GM21717 (cell line): ENCODE measurements around the gene ATXN1.

Source experiments
- ATAC-seq: cut with Tn5 transposase; IDR thresholded peaks from one replicate; pipeline ENCODE4 v1.9.1; 2021; ENCODE audit warnings: mild to moderate bottlenecking, moderate library complexity; ENCODE audit not compliant: unreplicated experiment

ATXN1 gene

DNA sequence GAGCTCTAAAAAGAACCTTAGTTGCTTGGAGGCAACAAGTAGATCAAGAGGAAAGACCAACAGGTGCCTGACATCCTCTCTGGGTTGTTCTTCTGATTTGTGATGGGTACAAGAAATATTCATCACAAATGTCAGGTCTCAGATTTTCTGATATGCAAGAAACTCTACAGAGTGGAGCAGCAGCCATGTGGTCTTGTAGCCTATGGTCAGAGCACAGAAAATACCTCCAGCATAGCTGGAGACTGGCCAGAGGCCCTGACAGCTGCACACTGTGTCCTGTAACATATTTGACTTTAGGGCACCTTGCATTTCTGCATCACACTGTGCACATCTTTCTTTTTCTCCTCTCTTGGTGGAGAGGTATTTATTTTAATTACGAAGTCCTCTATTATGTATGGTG lies 406.6 kb downstream of the ATXN1 start:
- no peak for ATAC-seq

DNA sequence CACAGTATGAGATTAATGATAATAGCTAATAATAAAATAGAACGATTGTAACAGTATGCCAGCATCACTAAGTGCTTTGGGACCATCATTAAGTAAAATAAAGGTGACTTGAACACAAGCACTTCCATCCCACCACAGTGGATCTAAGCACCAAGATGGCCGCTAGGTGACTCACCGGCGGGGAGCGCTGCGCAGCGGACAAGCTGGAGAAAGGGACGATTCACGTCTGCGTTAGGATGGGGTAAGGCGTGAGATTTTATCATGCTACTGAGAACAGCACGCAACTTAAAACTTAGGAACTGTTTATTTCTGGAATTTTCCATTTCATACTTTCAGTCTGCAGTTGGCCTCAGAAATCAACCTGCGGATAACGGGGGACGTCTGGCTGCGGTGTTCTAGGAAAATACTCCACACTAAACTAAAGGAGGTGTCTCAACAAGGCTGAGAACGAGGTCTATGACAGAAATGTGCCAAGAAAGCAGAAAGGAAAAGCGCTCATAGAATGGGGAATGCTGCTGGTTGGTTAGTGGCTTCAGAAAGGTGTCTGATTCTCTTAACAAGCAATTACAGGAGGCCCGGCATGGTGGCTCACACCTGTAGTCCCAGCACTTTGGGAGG lies 408.3 kb downstream of the ATXN1 start:
- ATAC-seq = no peak

DNA sequence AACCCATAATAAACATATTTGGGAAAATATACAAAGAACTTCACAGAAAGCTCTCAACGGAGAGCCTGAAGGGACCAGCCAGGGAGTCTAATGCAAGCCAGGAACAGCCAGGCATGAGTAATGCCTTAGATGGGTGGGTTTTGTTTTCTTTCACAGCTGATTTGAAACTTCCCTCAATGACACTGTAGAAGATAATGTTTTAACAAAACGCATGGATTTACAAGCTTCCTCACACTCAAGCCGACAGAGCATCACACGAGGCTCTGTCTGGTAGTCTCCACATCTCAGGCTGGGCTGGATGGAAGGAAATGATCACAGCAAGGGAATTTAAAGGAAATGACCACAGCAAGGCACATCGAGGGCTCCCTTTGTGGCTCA lies 409.0 kb downstream of the ATXN1 start:
- no peak for ATAC-seq

DNA sequence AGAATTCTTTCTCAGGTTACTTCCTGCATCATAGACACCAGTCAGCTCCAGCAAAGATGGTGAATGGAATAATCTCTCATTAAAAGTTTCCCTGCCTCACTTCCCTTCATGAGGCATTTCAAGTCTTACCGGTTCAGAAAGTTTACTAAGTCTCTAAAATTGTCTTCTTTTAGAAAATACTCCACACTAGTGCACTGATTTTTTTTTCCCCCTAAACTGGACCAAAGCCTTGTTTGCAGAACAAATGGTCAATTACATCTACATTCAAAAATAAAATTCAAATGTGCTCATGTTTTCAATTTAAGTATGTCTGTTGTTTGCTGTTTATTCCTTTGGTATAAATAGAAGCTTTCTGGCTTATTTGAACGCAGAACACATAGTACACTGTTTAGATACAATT lies 411.7 kb downstream of the ATXN1 start:
- ATAC-seq = no peak

DNA sequence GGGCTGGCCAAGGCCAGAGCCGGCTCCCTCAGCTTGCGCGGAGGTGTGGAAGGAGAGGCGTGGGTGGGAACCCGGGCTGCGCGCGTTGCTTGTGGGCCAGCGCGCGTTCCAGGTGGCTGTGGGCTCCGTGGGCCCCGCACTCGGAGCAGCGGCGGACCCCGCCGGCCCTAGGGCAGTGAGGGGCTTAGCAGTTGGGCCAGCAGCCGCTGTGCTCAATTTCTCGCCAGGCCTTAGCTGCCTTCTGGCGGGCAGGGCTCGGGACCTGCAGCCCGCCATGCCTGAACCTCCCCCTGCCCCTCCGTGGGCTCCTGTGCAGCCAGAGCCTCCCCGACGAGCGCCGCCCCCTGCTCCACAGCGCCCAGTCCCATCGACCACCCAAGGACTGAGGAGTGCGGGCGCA lies 414.4 kb downstream of the ATXN1 start:
- no peak for ATAC-seq

DNA sequence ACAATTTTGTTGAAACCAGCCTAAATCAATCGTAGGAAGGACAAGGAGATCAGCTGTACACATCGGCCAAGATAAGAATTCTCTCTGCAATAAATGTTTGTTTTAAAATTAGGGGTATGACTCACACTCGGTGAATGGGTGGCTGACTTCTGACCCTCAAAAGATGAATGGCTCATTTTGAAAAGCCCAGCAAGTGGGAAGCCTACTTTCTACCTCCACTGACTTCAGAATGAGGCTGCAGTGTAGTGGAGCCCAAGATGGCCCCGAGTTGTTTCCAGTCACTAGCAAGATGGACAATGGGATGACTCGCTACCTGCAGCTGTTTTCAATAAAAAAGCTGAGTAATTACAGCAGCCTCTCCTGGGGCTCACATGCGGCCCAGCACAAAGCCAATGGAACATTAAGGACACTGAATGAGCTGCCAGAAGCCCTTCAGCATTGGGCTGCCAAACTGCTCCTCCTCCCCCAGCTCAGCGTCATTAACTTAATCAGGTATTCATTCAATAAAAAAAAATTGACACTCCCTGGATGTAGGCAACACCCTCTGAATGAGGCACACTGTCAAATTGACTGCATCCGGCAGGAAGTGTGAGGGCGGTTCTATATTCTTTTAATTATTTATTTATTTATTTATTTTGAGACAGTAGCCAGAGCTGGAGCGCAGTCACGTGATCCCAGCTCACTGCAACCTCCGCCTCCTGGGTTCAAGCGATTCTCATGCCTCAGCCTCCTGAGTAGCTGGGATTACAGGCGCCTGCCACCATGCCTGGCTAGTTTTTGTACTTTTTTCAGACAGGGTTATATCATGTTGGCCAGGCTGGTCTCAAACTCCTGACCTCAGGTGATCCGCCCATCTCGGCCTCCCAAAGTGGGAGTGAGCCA lies 415.6 kb downstream of the ATXN1 start:
- no peak for ATAC-seq

DNA sequence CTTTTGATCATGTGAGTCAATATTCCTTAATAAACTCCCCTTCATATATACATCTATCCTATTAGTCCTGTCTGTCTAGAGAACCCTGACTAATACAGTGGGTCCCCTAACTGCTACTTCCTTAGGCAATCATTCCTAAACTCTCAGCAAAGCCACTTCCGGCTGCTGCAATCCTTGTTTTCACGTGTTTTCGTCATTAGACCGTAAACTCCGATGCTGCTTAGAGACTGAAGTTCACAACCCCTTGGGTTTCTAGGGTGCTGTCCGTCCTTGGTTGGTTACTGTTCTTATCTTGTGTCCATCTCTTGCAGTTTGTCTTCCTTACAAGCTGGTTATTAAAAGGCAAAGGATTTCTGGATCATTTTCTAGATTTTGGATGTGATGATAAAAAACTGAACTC lies 416.5 kb downstream of the ATXN1 start:
- ATAC-seq = no peak

DNA sequence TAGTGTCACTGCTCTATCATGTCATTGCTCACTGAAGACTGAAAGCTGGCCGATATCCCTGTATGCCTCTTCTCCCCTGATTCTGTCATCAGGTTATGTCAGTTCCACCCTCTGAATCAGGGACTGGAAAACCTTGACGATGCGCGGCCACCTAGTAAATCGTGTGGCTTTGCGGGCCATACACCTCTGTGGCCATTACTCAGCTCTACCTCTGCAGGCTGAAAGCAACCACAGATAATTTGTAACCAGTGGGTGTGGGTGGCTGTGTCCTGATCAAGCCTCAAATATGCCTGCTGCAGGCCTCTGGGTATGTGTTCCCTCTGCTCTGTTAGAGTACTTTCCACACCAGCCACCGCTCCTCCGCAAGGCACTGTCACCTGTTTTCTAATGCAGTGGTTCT lies 417.7 kb downstream of the ATXN1 start:
- ATAC-seq = no peak

DNA sequence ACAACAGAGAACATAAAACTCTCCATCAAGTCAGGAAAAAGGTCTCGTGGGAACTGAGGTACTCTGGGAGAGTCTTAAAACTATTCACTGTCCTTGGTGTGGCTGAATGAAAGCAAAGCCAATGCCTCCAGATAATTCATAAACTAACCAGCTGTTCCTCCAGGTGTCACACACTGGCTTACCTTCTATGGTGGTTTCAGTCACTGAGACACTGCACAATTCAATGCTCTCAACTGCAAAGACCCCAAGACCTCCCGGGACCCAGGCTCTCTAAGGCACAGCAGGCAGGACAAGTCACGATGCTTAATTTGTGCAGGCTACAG lies 422.0 kb downstream of the ATXN1 start:
- no peak for ATAC-seq

DNA sequence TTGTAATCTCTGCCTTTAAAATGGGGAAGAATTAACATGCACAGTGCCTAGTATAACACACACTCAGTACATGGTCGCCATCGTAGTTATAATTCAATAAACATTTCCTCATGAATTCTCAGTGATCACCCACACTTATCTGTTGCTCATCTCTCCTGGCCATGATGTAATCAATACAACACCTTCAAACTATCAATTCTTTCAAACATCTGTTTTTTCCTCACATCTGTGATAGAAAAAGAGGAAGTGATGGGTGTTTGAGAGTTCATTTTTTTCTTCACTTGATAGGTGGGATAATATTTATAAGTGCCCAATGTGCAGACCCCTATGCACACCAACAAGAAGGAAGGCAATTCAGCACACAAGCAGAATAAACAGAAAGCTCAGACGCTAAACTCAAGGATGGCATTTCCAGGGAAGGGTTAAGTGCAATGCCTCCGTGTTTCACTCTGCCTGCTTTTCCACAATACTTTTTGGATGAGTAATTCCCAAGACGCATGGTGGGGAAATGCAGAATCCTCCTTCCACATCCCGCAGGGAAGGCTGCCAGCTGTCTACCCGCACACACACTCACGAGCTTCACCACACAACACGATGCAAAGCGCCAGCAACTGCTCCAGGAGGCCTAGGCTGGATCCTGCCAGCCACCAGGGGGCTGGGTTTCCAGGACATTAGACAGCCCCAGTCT lies 422.5 kb downstream of the ATXN1 start:
- ATAC-seq = no peak

DNA sequence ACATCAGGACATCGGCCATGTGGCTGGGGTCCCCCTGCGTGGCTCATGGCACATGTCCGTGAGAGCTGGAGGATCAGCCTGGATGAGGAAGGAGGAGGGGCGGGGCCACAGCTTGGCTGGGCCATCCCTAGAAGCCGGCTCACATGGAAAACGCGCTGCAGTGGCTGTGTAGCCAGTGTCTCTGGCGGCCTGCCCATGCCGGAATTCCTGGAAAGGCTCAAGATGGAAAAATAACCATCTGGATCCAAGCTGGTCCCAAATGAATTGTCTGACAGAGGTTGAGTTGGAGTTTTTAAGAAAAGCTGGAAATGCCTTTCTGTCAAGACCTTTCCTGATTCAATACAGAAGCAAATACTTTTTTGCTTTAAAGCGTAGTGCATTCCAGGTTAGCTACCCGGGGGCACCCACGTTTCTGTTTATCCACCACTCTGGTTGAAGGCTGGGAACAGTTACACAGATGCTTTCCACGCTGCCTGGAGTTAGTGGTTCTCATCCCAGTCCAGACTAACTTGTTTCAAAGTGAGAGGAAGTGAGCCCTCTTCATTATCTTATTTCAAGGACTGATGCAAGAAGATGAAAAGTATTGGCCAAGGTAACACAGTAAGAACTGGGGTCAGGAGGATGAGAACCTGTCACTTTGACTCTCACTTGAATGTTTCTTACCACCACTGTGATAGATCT lies 423.8 kb downstream of the ATXN1 start:
- ATAC-seq = no peak

DNA sequence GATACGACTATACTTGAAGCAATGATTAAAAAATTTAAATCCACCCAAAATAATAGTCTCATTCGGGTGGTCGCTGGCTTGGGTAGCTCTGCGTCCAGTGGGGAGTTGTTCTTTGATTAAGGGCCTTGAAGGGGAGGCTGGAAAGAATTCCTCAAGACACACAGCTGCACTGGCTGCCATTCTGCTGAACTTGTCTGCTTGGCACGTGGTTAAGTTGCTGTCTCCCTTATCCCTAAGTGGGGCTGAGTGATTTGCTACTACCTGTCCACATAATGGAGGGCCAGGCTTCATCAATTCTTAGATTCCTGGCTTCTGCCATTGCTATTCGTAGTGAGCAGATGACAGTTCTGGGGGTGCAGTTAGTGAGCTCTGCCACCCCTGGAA lies 424.4 kb downstream of the ATXN1 start:
- ATAC-seq = no peak

DNA sequence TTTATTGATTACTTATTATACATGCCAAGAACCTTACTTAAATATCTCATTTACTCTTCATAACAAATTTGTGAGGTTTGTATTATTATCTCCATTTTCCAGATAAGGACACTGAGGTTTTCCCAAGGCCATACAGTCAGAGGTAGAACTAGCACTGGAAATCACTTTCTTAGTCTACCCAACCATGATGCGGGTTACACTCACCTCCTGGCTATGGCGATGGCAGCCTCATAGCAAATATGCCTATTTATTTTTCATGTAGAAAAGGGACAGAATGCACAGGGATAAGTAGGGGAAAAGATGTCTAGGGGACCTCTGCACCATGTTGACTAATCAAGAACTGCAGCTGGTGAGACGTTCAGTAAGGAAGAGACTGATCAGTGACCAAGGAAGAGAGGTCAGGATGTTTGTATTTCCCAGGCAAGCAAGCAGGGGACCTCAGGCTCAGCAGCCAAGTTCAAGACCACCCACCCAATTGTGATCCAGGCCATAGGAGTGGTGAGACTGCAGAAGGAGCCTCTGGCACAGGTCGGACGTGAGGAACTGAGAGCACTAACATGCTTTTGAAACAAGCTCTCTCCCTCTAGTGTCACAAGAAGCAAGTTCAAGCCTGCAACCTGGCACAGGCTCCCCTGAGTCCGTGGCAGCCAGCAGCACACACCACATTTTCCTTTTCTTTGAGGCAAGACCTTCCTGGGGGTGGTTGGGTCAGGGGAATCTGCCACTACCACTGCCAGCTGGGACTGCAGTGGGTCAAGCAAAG lies 425.0 kb downstream of the ATXN1 start:
- ATAC-seq = no peak

DNA sequence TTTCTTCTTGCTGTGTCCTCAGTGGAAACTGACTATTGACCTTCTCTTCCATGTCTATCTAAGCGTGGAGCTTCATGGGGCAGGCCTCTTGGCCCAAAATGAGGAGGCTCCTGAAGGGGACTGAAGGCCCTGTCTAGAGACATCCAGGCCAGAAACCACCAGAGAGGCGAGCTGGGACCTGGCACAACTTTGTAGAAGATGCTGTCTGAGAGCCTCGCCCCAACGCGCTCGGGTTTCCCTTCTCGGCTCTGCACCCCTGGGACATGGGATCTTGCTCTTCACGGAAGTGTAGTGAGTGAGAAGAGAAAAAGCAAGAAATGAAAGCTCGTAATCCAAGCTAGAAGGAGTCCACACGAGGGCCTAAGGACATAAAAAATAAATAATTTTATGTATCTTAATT lies 426.1 kb downstream of the ATXN1 start:
- no peak for ATAC-seq

DNA sequence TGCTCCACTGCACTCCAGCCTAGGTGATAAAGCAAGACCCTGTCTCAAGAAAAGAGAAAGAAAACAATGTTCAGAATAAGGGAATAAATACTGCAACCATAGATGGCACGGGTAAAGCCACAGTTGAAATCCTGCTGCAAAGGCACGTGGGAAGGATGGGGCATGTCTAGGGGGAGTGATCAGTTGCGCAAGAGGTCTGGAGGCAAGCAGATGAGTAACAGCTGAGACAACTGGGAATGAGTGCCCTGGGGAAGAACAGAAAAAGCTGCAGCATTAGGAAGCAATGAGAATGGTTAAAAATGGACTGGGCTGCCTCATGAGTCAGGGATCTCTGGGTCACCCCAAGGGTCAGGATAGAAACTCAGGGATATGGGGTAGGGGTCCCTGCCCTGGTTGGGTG lies 426.6 kb downstream of the ATXN1 start:
- no peak for ATAC-seq

DNA sequence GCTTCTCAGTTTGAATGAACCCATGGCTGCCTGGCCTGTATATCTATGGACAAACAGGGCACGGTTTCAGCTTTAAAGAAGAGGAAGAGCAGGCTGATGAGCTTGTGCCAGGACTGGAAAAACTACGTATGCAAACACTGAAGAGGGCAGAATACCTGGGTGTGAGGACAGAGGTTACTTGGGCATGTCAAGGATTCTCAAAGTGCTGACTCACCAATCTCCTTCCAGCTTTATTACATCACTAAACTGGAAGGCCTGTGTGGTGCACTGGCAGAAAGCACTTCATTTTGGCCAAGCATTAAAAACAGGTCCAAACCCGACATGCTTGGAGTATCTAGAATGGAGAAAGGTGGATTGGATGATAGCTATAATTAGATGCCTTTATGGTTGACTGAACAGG lies 427.7 kb downstream of the ATXN1 start:
- no peak for ATAC-seq

DNA sequence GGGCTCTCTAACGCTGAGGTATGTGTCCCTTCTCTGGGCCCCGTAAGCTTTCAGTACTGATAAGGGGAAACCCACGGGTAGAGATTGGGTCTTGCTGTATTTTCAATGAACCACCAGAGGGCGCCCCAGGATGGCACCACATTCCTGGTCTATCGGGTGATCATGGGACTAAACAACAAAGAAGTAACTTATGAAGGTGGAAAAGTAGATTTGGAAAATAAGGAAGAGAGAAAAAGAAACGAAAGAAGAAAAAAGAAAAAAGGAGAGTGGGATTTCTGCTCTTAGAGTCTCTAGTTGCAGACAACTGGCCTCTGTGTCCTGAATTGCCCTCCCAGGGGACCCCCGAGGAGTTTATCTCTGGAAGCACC lies 429.1 kb downstream of the ATXN1 start:
- ATAC-seq = peak; percentile 85

DNA sequence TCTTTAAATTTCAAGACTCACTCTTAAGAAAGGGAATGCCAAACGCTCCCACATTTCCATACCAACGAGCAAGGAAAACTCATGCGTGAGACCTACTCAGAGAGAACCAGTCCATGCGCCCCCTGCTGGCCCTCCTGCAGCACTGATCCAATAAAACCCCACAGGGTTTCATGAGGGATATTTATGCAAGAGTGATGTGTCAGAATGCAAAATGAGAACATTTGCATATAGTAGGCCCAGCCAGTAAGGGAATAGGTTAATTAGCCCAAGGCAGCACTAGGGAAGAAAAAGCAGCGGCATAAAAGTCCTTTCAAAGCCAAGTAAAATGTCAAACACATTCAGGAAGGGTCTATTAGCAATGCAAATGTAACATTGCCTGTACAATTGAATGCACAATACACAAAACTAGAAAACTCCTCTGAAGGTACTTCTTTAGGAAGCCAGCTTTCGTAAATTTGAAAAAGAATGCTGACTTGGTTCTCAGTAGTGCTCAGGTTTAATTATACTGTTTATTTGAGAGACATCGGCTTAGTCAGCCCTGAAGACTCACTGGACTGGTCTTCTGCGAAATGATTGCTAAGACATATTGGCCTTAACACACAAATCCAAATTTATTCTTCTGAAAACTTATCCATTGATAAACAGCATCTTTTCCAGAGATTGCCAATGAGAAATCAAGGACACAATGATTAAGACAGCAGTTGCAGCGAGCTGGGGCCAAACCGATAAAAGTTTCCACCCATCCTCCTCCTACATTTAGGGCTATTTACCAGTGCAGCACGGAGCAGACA lies 429.7 kb downstream of the ATXN1 start:
- ATAC-seq = peak; percentile 52

DNA sequence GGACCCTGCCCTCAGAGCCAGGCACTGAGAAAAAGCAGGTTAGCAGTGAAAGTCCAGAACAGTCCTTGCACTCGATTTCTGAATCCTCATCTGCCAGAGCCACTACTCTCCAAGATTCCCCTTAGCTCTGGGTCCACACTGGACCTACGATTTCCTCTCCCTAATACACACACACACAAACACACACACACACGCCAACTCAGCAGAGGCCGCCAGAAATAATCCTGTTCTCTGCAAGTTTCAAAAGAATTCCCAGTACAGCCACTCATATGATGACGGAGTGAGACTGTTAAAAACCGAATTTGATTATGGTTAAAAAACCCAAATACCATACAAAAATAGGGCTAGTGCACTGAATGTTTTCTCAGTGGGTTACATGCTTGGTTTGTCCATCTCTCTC lies 432.0 kb downstream of the ATXN1 start:
- ATAC-seq = no peak

DNA sequence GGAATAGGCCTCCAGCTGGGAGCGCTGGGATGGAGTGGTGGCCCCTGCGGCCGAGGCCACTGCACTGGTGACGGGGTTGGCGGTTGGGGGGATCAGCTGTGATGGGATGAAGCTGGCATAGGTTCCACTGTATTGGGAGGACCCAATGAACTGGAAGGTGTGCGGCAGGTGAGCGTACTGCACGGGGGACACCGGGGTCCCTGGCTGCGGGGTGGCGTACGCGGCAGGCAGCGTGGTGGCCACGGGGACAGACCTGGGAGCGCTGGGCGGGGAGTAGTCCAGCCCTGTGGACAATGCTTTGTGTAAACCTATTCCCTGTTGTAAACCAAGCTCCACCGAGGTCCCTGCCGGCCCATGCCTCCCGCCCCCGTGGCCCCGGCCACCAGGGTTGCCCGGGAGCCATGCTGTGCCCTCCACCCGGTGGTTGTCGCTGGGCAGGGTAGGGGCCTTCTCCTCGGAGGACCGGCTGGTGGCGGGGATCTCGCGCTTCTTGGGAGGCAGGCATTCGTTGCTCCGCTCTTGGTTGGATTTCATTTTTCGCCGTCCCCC lies 433.4 kb downstream of the ATXN1 start:
- no peak for ATAC-seq
